Urothelium cell line (cell line): ENCODE data around the gene WWOX.

ENCODE experiments used
- DNase-seq: peaks from one replicate; pipeline ENCODE4 v3.0.0; 2011; ENCODE audit warnings: low spot score, mixed read lengths
- FAIRE-seq: peaks from 2 replicates; lab custom pipeline; 2011; peaks lifted over from hg19 to GRCh38; lab: Jason Lieb, UNC

Gene WWOX

GRCh38 chr16:79054211-79054984 lies 954.9 kb downstream of the WWOX start:
- FAIRE-seq: no peak
- DNase-seq: no peak

- FAIRE-seq (no peak), DNase-seq (no peak)
These were observed 956.0 kb downstream of the WWOX start for GRCh38 chr16:79055251-79055970.

GRCh38 chr16:79061181-79061580 lies 961.7 kb downstream of the WWOX start:
- DNase-seq (no peak), FAIRE-seq (no peak)

- DNase-seq: no peak
- FAIRE-seq: no peak
These were observed 962.9 kb downstream of the WWOX start for GRCh38 chr16:79062336-79062735.

DNA sequence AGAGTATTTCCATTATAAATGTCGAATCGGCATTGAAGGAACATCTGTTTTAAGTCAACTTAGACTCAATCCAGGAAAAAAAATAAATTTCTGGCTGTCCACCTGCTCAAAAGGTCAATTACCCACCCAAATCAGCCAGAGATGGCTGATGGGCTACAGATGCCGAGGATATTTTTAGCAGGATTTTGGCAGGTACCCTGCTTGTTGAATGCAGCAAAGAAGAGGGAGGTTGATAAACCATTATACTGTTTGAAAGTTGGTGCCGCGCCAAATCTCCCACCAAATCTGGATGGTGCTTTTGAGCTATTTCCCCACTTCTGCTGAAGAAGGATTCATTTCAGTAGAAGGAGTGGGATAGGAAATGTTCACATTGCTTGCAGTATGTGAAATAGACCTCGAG lies 963.4 kb downstream of the WWOX start:
- DNase-seq (no peak), FAIRE-seq (no peak)

DNA sequence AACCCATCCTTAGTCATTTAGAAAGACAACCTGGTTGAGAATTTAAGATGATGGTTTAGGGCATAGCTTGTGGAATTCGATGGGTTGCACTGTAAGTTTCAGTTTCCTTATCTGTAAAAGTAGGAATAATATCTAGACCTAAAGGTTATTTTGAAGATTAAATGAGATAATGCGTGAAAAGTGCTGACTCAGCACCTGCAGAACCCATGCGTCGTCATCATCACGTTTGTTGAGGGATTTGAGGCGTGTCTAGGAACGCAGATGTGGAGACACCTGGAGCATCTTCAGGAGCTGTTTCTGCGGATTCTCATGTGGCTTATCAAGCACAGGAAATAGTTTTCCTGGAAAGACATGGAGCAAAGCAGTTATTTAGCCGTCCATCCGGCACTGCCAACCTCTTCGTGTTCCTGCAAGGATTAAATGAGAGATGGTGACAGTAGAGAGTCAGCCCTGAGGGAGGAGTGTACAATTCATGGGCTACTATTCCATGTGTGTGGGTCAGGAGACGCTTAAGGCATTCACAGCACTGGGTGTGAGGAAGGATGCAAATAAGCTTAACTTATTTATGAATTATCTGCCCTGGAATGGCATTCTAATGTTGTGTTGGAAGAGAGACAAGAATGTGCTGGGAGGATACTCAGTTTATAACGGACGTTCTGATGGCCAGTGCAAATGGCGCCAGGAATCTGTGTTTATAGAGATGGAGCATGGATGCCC lies 965.0 kb downstream of the WWOX start:
- FAIRE-seq: no peak
- no peak for DNase-seq

DNA sequence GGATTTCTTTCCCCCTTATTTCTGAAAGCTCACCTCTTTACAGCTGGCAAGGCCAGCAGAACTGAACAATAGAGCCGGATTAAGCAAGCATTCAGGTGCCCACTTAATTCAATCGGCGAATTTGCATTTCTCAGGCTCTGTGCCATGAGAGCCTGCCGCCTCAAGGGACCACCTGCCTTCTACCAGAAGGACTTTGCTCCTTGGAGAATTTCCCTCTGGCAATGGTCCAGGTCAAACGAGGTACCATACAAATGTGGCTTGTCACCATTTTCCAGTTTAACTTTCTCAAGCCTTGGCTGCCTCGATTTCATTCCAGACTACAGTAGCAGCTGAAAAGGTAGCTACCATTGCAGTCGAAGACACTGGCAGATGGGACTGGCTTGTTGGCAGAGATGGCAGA lies 967.1 kb downstream of the WWOX start:
- no peak for FAIRE-seq
- DNase-seq: no peak

DNA sequence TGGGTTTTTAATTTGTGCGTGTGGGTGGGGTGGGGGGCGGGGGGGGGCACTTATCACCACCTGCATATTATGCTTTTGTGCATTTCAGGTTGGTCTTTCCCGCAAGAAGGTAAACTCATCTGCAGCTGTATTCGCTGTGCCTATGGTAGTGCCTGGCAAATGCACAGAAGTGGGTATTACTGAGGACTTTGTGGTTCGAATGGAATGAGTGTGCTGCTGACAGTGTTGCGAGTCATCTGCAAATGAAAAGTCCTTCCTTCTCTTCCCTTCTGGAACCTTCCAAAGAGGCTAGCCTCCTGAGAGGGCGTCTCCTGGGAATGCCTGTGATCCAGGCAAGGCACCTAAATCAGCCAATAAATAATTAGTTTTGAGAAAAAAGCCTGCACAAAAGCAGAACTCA lies 968.1 kb downstream of the WWOX start:
- FAIRE-seq: no peak
- DNase-seq: peak; percentile 46

DNA sequence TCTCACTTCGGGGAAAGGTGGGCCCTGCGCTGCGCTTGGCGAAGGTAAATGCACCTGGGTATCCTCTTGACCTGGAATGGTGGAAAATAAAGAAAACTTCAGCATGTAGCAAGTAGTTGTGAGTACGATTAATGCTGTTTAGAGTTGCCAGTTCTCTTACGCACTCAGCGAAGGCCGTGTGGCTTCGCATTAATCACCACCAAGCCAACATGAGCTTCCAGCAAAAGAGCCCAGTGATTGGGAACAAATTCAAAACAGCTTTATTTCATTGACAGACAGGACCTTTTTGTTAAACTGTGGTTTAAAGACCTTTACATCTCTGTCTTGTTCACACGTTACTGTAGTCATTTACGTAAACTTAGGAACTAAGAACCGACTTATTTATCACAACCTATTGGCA lies 969.7 kb downstream of the WWOX start:
- FAIRE-seq (no peak), DNase-seq (no peak)

GRCh38 chr16:79069633-79070032 lies 970.2 kb downstream of the WWOX start:
- no peak for DNase-seq
- FAIRE-seq: no peak

- DNase-seq: no peak
These were observed 972.0 kb downstream of the WWOX start for GRCh38 chr16:79071424-79071823.

GRCh38 chr16:79072517-79072916 lies 973.1 kb downstream of the WWOX start:
- no peak for FAIRE-seq
- no peak for DNase-seq

More at GRCh38 chr16:79071424-79071823, 972.0 kb downstream of the WWOX start:
- FAIRE-seq: no peak

DNA sequence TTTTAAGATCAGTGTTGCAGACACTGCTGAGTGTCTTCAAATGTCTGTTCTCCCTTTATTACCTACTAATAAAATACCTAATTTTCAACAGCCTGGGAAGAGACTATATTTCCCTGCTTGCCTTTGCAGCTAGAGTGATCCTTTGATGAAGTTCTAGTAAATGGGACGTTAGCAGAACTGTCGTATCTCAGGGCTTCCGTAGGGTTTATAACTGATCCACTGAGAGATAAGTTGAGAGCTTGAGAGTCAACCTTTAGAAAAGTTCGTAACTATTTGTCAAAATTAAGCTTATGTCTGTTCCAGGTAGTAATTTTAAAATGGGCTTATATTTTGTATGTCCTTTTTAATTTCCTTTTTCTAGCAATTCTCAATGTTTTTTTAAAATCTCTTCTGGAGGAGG lies 974.1 kb downstream of the WWOX start:
- FAIRE-seq (no peak), DNase-seq (no peak)

GRCh38 chr16:79074541-79074940 lies 975.1 kb downstream of the WWOX start:
- no peak for FAIRE-seq

DNA sequence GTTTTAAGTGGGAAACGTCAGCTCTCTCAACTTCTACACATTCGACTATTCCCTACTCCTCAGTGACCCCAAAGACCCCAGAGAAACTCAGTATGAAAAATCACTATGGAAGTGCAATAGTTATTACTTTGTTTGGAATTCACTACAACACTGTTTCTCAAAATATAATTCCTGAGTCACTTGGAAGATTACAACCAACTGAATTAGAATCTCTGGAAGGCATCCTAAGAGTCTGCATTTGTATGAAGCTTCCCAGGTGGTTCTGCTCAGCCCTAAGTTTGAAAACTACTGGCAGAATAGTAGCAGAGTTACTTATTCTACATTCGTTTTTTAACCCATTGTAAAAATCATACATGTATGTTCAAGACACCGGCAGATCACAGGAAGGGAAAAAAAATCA lies 975.5 kb downstream of the WWOX start:
- no peak for DNase-seq
- FAIRE-seq: no peak

More at GRCh38 chr16:79074541-79074940, 975.1 kb downstream of the WWOX start:
- no peak for DNase-seq

DNA sequence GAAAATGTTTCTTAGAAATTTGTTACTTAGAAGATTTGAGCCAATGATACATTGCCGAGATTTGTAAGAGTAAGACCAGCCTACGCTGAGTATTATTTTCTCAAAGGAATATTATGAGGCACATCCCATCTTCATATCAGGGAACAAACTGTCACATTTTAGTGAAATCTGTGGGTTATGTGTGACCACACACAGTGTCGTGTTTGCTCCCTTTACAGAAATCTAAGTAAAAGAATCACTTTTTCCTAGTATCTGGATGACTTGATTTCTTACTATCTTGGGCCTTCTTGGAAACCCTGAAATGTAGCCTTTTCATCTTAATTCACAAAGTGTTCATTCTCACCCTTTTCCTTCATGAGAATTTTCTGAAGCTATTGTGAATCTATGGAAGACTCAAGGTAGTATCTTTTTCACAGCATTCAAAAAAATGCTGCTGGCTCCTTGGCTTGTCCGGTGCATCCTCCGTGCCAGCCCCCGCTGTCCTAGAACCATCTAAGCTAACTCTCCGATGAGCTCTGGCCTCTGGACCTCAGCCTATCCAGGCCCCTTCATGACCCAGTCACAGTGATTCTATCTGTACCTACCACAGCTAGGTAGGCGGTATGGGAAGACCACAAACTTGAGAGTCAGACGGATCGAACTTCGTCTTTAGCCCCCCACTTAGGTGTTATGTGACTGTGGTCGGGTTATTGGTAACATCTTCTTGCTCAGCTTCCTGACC lies 976.8 kb downstream of the WWOX start:
- FAIRE-seq: no peak

DNA sequence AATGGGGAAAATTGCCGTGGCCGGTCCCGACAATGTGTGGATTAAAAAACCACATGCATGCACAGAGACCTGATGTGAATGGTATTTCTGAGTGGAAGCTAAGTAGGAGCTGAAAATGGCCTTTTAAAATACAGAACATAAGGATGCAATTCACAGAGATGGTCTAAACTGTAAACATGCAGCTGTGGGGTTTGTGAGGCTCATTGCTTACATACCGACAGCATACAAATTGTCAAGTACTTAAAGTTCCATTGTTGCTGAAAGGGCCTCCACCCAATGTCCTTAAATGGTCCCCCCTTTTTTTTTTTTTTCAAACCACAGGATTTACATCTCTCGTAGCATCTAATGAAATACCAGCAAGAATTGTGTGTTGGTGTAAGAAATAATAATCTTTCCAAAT lies 977.9 kb downstream of the WWOX start:
- DNase-seq: no peak
- FAIRE-seq: no peak

More for the DNA sequence above, 976.8 kb downstream of the WWOX start:
- no peak for DNase-seq

DNA sequence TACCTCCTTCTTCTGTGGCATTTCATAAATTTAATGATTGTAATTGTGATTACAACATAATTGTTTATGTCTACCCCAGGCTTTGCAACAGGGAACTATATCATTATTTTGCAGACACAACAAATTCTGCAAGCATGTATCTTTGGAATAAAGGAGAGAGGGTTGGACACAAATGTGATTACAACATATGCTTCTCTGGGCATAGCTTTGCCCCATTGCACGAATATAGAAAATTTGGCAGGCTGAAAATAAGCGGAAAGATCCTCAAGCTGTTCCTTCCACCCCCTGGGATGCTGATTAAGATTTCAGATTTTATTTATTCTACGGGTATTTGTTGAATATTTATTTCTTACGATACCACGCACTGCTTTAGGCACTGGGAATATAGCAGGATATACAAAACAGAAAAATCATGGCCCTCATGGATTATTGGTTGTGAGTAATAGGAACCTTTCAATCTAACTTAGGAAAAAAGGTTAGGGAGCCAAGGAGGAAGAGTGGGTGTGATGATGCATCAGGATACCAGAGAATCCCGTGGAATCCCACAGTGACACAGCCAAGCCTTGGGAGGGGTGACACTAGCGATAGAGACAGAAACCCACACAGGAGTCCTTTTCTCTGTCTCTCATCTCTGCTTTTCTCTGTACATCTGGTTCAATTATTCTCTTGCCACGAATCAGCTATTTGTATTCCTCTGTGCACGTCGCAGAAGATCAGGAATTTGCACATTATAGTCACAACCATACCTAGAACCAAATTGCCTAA lies 980.4 kb downstream of the WWOX start:
- no peak for DNase-seq
- no peak for FAIRE-seq

DNA sequence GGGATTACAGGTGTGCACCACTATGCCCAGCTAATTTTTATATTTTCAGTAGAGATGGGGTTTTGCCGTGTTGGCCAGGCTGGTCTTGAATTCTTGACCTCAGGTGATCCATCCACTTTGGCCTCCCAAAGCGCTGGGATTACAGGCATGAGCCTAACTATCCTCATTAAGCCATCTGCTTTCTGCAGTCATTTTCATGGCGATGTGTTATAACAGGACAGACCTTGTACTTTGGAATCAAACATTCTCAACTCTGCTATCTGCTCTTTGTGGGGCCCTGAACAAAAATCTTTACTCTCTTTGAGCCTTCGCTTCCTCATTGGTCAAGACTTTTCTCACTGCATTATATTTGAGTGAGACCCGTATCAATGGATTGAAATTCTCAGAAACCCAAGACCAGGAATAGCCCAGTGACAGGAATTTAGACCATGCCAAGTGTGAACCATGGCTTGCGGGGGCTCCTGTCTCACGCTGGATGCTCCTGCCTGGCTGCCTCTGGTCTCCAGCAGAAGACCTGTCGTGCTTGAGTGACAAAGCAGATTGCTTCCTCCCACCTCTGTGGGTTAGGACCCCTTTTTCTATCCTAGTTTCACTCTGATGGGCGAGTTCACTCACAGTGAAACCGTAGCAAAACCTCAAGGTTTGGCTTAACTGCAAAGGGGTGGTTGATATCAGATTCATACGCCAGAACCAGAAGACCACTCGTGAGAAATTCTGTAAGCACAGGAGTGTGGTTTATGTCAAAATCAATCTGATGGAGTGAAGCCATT lies 982.0 kb downstream of the WWOX start:
- FAIRE-seq (no peak), DNase-seq (no peak)

GRCh38 chr16:79082970-79083369 lies 983.5 kb downstream of the WWOX start:
- FAIRE-seq: no peak
- no peak for DNase-seq
